IMR-90 (cell line): ENCODE measurements around the gene CENPH. TPM values are rescaled to one million over a fixed set of nuclear protein-coding genes. Genes with fewer than 3 reads are reported as not detected.
"Not testable (repeated sequence)": the region's sequence is repeated elsewhere in the genome, so short reads cannot be mapped to it uniquely, and the experiment has no call there.

ENCODE experiments used
- ATAC-seq: fragments of 200-7000 bp; cut with Tn5 transposase; 2 replicates; pipeline ENCODE4 v1.9.1; 2020; ENCODE audit warnings: low read depth, mild to moderate bottlenecking, moderate library complexity
- BruUV-seq: library from RNA; stranded (reverse); fragments of 400-500 nt; replicated peaks from 2 replicates; lab custom pipeline; 2021; lab: Mats Ljungman, UMichigan
- CTCF ChIA-PET: fragments of 300-600 bp; formaldehyde crosslinking; extraction: SDS; loops from one replicate; lab custom pipeline; 2021; ENCODE audit warnings: antibody characterized with exemption; lab: Yijun Ruan, JAX
- POLR2A ChIA-PET: fragments of 300-600 bp; sonication (Branson Sonifier 250); formaldehyde crosslinking; loops from one replicate; lab custom pipeline; 2022; ENCODE audit warnings: antibody characterized with exemption; ENCODE audit not compliant: unreplicated experiment; lab: Charles Lee
- DNase-seq: peaks from one replicate; pipeline ENCODE4 v3.0.0; 2013
- H2AFZ ChIP-seq: replicated peaks from 2 replicates; pipeline ENCODE3; 2013; ENCODE audit warnings: low read length, mild to moderate bottlenecking; ENCODE audit not compliant: poor library complexity
- H2AK5ac ChIP-seq: 2 replicates; pipeline ENCODE4 v1.6.1; 2013; ENCODE audit warnings: low read depth, low read length, inconsistent platforms
- H2AK9ac ChIP-seq: replicated peaks from 2 replicates; pipeline ENCODE3; 2013; ENCODE audit warnings: mild to moderate bottlenecking, low read depth, low read length, moderate library complexity; ENCODE audit not compliant: poor library complexity
- H2BK120ac ChIP-seq: 2 replicates; pipeline ENCODE4 v1.6.1; 2013; ENCODE audit warnings: low read depth, low read length, inconsistent platforms
- H2BK15ac ChIP-seq: 3 replicates; pipeline ENCODE4 v1.6.1; 2013; ENCODE audit warnings: low read depth, low read length, inconsistent platforms
- H2BK20ac ChIP-seq: 2 replicates; pipeline ENCODE4 v1.6.1; 2013; ENCODE audit warnings: low read depth, mild to moderate bottlenecking, inconsistent platforms, low read length, moderate library complexity
- H2BK5ac ChIP-seq: 2 replicates; pipeline ENCODE4 v1.6.1; 2013; ENCODE audit warnings: mild to moderate bottlenecking, low read depth, low read length, inconsistent platforms; ENCODE audit not compliant: poor library complexity, severe bottlenecking
- H3K14ac ChIP-seq: replicated peaks from 2 replicates; pipeline ENCODE4 v1.6.1; 2013; ENCODE audit warnings: low read depth, low read length, inconsistent platforms
- H3K18ac ChIP-seq: 2 replicates; pipeline ENCODE4 v1.6.1; 2013; ENCODE audit warnings: low read depth, low read length, control low read depth
- H3K23ac ChIP-seq: 2 replicates; pipeline ENCODE4 v1.6.1; 2013; ENCODE audit warnings: low read depth, low read length, inconsistent platforms
- H3K27ac ChIP-seq: 2 replicates; pipeline ENCODE4 v1.5.1; 2013; ENCODE audit warnings: mild to moderate bottlenecking, control low read depth, low read length; ENCODE audit not compliant: insufficient read depth
- H3K27me3 ChIP-seq: 2 replicates; pipeline ENCODE4 v1.6.1; 2013; ENCODE audit warnings: low read length; ENCODE audit not compliant: control insufficient read depth, insufficient read depth
- H3K36me3 ChIP-seq: 2 replicates; pipeline ENCODE4 v1.6.1; 2013; ENCODE audit warnings: low read length, mixed read lengths; ENCODE audit not compliant: control insufficient read depth, insufficient read depth
- H3K4ac ChIP-seq: 2 replicates; pipeline ENCODE4 v1.6.1; 2013; ENCODE audit warnings: low read depth, low read length, inconsistent platforms
- H3K4me1 ChIP-seq: 2 replicates; pipeline ENCODE4 v1.6.1; 2013; ENCODE audit warnings: low read length, mixed read lengths; ENCODE audit not compliant: control insufficient read depth, insufficient read depth
- H3K4me2 ChIP-seq: 2 replicates; pipeline ENCODE4 v1.6.1; 2013; ENCODE audit warnings: low read depth, mild to moderate bottlenecking, control low read depth, low read length, moderate library complexity
- H3K4me3 ChIP-seq: 2 replicates; pipeline ENCODE4 v1.5.1; 2013; ENCODE audit warnings: low read depth, mild to moderate bottlenecking, control low read depth, low read length, moderate library complexity; ENCODE audit not compliant: insufficient read depth
- H3K56ac ChIP-seq: 2 replicates; pipeline ENCODE4 v1.6.1; 2013; ENCODE audit warnings: low read length, inconsistent platforms; ENCODE audit not compliant: insufficient read depth; ENCODE audit errors: extremely low read depth
- H3K79me1 ChIP-seq, 2 experiments: 2 replicates each; pipeline ENCODE4 v1.6.1; 2013; ENCODE audit warnings: low read length in 2 of 2, inconsistent platforms in 1 of 2, low read depth in 1 of 2
- H3K9ac ChIP-seq: 2 replicates; pipeline ENCODE4 v1.6.1; 2013; ENCODE audit warnings: low read depth, low read length, control low read depth
- H3K9me1 ChIP-seq: 2 replicates; pipeline ENCODE4 v1.6.1; 2013; ENCODE audit warnings: low read length, inconsistent platforms; ENCODE audit not compliant: insufficient read depth
- H3K9me3 ChIP-seq: 2 replicates; pipeline ENCODE4 v1.6.1; 2013; ENCODE audit warnings: low read length; ENCODE audit not compliant: control insufficient read depth, insufficient read depth
- H4K20me1 ChIP-seq: 2 replicates; pipeline ENCODE4 v1.6.1; 2013; ENCODE audit warnings: low read length, inconsistent platforms; ENCODE audit not compliant: insufficient read depth
- H4K5ac ChIP-seq: 2 replicates; pipeline ENCODE4 v1.6.1; 2013; ENCODE audit warnings: mild to moderate bottlenecking, low read depth, low read length, control low read depth
- H4K8ac ChIP-seq, 2 experiments: 2 replicates each; pipeline ENCODE4 v1.6.1; 2013; ENCODE audit warnings: low read depth in 2 of 2, low read length in 2 of 2, control low read depth in 1 of 2, inconsistent platforms in 1 of 2
- H4K91ac ChIP-seq: 2 replicates; pipeline ENCODE4 v1.6.1; 2013; ENCODE audit warnings: low read depth, low read length, inconsistent platforms; ENCODE audit not compliant: insufficient read depth
- whole genome bisulfite sequencing, 2 experiments: methylation state at CpG; one replicate each; pipeline versions ENCODE4 v1.1.5 to v1.1.7; 2013; ENCODE audit warnings: missing lambda C conversion rate in 2 of 2; ENCODE audit not compliant: insufficient read length in 1 of 2; ENCODE audit errors: extremely low coverage in 2 of 2; 5-methylcytosine and 5-hydroxymethylcytosine counted together
- dilution Hi-C: fragments of 300-500 bp; cut with HindIII; formaldehyde crosslinking; loops from one replicate; pipeline ENCODE4 v1.14.3; 2018; ENCODE audit warnings: low sequenced_read_pairs; ENCODE audit not compliant: unreplicated experiment
- in situ Hi-C: fragments of 300-500 bp; cut with MboI; formaldehyde crosslinking; loops from 3 replicates; pipeline ENCODE4 v1.14.3; 2019; ENCODE audit warnings: low sequenced_read_pairs, inconsistent platforms, mixed read lengths
- intact Hi-C: fragments of 100-400 bp; cut with micrococcal nuclease; formaldehyde crosslinking; loops from 2 replicates; pipeline ENCODE4 v1.10.0; 2022
- polyA plus RNA-seq, 3 experiments: library from polyadenylated mRNA; depleted of rRNA; stranded (reverse); fragments of >200 nt; gene quantifications; 2 replicates each; pipeline ENCODE4 v1.2.3, GENCODE V29; 2012; ENCODE audit warnings: low replicate concordance in 1 of 3
- total RNA-seq: library from RNA; depleted of rRNA; stranded (reverse); fragments of >200 nt; gene quantifications from 2 replicates; pipeline ENCODE4 v1.2.3, GENCODE V29; 2012

CENPH gene
- total and polyA plus RNA-seq, 2 of the 4 experiments (the other 2 are of a cell fraction): 3.8 to 7.8 TPM

DNA sequence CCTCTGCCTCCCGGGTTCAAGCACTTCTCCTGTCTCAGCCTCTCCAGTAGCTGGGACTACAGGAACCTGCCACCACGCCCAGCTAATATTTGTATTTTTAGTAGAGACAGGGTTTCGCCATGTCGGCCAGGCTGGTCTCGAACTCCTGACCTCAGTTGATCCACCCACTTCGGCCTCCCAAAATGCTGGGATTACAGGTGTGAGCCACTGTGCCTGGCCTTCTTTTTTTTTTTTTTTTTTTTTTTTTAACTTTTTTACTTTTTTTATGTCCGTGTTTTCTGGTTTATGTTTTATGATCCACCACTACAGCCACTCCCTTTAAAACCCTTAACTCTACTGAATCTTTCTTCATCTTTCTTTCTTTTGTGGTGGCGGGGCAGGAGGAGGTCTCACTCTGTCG lies 47.4 kb downstream of the CENPH start:
- H2AK9ac ChIP-seq, DNase-seq, H2AFZ ChIP-seq, H3K56ac ChIP-seq, H2BK20ac ChIP-seq, H3K4me1 ChIP-seq, CTCF ChIA-PET, H4K20me1 ChIP-seq, H3K23ac ChIP-seq, ATAC-seq, POLR2A ChIA-PET, H3K9ac ChIP-seq, H3K18ac ChIP-seq, H3K9me3 ChIP-seq, H3K27me3 ChIP-seq, in situ Hi-C loops, H2BK120ac ChIP-seq, BruUV-seq, dilution Hi-C loops, H4K5ac ChIP-seq, H3K9me1 ChIP-seq: not testable (repeated sequence)
- H2BK15ac ChIP-seq: peak overlapping the region; percentile 65; the same call in 1 of the 3 replicates
- peak overlapping the region; percentile 74 for H2BK5ac ChIP-seq
- peaks cover 19% of the 10 kb centered on the region for H3K36me3 ChIP-seq
- peak overlapping the region; percentile 13; the same call in 1 of the 2 replicates for H3K4me3 ChIP-seq
- H3K27ac ChIP-seq: peak overlapping the region; percentile 76; the same call in 1 of the 2 replicates
- H2AK5ac ChIP-seq: peak overlapping the region; percentile 63; the same call in 1 of the 2 replicates
- H3K4ac ChIP-seq: peak overlapping the region; percentile 54; the same call in 1 of the 2 replicates
- H3K14ac ChIP-seq: peak overlapping the region; percentile 51; the same call in 1 of the 2 replicates
- H4K8ac ChIP-seq: peak overlapping the region in 1 of 2 experiments; percentile 73; a peak in 2 of 4 replicates
- H3K4me2 ChIP-seq: peak overlapping the region; percentile 64
- intact Hi-C loops: loop anchor here (5.0 kb wide), 1 partner anchor 96 kb away; the partner anchor contains the start of gene CCDC125
- no CpG with 5 or more reads among the region's 9 CpGs for WGBS, 2 experiments
- H4K91ac ChIP-seq: peak overlapping the region; percentile 22; the same call in 1 of the 2 replicates
- H3K79me1 ChIP-seq: peaks cover 3 to 33% of the 10 kb centered on the region in 2 experiments; a peak in 3 of 4 replicates
